ENCODE measurements around the gene PDPR.

DNA sequence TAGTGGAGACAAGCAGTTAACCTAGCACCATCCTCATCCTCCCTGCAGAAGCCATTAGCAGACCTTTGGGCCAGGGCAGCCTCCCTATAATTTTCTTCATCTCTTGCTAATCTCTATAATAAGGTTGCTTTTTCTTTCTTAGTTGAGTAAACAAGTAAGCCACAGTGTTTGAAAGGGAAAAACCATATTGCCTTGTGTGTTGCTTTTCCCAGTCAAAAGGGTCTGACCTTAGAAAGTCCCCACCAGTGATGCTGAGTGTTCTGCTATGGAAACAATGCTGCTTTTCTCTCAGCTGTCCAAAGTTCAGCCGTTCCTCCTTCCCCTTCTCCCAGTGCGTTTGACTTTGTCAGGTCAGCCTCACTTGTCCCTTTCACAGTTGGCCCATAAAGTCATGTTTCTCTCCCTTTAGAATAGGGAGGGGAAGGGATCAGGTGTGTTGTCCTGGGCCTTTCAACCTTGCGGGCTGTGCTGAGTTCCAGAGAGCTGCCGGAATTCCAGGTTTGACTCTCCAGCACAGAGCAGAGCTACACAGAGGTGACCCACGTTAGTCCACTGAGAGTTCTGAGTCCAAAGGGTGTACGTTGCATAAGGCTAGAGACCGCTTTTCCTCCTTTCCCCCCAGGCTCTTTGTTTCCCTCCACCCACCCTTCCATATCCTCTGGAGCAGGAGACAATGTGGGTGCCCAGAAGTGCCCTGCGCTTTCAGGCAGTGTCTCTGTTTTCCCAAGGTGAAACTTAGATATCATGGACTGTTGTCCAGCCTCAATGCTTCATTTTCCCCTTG is 43.5 kb downstream of the PDPR start:
- TF ChIP-seq RAD21 (conservative IDR thresholded peaks at IDR 0.05) = no peak
- TF ChIP-seq EP300 (conservative IDR thresholded peaks at IDR 0.05; ENCODE audit: poor library complexity, severe bottlenecking) = no peak
- TF ChIP-seq, protein P1, sequence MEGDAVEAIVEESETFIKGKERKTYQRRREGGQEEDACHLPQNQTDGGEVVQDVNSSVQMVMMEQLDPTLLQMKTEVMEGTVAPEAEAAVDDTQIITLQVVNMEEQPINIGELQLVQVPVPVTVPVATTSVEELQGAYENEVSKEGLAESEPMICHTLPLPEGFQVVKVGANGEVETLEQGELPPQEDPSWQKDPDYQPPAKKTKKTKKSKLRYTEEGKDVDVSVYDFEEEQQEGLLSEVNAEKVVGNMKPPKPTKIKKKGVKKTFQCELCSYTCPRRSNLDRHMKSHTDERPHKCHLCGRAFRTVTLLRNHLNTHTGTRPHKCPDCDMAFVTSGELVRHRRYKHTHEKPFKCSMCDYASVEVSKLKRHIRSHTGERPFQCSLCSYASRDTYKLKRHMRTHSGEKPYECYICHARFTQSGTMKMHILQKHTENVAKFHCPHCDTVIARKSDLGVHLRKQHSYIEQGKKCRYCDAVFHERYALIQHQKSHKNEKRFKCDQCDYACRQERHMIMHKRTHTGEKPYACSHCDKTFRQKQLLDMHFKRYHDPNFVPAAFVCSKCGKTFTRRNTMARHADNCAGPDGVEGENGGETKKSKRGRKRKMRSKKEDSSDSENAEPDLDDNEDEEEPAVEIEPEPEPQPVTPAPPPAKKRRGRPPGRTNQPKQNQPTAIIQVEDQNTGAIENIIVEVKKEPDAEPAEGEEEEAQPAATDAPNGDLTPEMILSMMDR (IDR thresholded peaks at IDR 0.05; ENCODE audit: poor library complexity, severe bottlenecking) = no peak
- TF ChIP-seq POLR2AphosphoS5 (IDR thresholded peaks at IDR 0.05) = no peak
- no peak for TF ChIP-seq EZH2 (IDR thresholded peaks at IDR 0.05; ENCODE audit: borderline replicate concordance, insufficient read depth, low read length, poor library complexity, severe bottlenecking)

All from neural cell (in vitro differentiated cells).